Coronary artery (tissue), 2 donors: ENCODE results near the gene METAP1.
A peak's percentile ranks its signal among the peaks of the same experiment; 100 is the strongest.
"Not testable (repeated sequence)": the region's sequence is repeated elsewhere in the genome, so short reads cannot be mapped to it uniquely, and the experiment has no call there.

Experiments used
- DNase-seq: peaks from one replicate; pipeline ENCODE4 v3.0.0-alpha.2; 2017; ENCODE audit warnings: low spot score
- H3K27ac ChIP-seq, 2 donors: fragments of 200-600 bp; sonication (generic); one replicate each; pipeline ENCODE4 v1.5.1; 2016 to 2019
- H3K4me3 ChIP-seq: fragments of 200-600 bp; sonication (generic); 2 replicates; pipeline ENCODE4 v1.5.1; 2016; ENCODE audit warnings: mild to moderate bottlenecking, moderate library complexity
- CTCF ChIP-seq: fragments of 200-600 bp; sonication (generic); IDR thresholded peaks from one replicate; pipeline ENCODE4 v1.5.1; 2019; ENCODE audit warnings: antibody characterized with exemption

METAP1 gene

GRCh38 chr4:99079625-99080295 is 84.2 kb downstream of the METAP1 start:
- H3K27ac ChIP-seq: no peak overlapping the region
- no peak for TF ChIP-seq CTCF
- no peak overlapping the region for H3K4me3 ChIP-seq
- no peak for DNase-seq

GRCh38 chr4:99080869-99081268 is 85.3 kb downstream of the METAP1 start:
- H3K27ac ChIP-seq, DNase-seq, H3K4me3 ChIP-seq: not testable (repeated sequence)

- no peak for DNase-seq
- Histone ChIP-seq H3K4me3 (no peak overlapping the region), H3K27ac (no peak overlapping the region)
- TF ChIP-seq CTCF: no peak
Measured at GRCh38 chr4:99082192-99082591, 86.7 kb downstream of the METAP1 start.

GRCh38 chr4:99084595-99084994 is 89.1 kb downstream of the METAP1 start:
- Histone ChIP-seq H3K4me3 (no peak overlapping the region), H3K27ac (no peak overlapping the region)
- TF ChIP-seq CTCF: no peak
- DNase-seq: no peak

- Histone ChIP-seq H3K4me3 (peak overlapping the region; percentile 88), H3K27ac (peak overlapping the region; percentile 87 to 96)
- peak; percentile 83 for DNase-seq
- no peak for TF ChIP-seq CTCF
Measured at GRCh38 chr4:99088023-99088449, 92.5 kb downstream of the METAP1 start.

- H3K4me3 ChIP-seq: peak within 1 kb of the TSS; percentile 88
- TF ChIP-seq CTCF: no peak
- peak within 1 kb of the TSS; percentile 87 to 96 for H3K27ac ChIP-seq
- DNase-seq: peak; percentile 93
Measured at GRCh38 chr4:99088481-99089365, 93.2 kb downstream of the METAP1 start, which contains the start of gene ADH5. TSS of gene ADH5 (minus strand) at chr4:99088788. CDS start at chr4:99088700, 88 bp downstream.

GRCh38 chr4:99090481-99091215 is 95.1 kb downstream of the METAP1 start:
- no peak for TF ChIP-seq CTCF
- H3K4me3 ChIP-seq: no peak overlapping the region
- H3K27ac ChIP-seq: peak overlapping the region in 1 of 2 donors; percentile 9
- DNase-seq: no peak
